ENCODE results near the gene LOXL4.

LOXL4 gene

GRCh38 chr10:98306501-98306900 lies 38.5 kb upstream of the LOXL4 start:
- ATAC-seq (replicated peaks; ENCODE audit: extremely low read depth, poor library complexity, severe bottlenecking) (no peak), DNase-seq (ENCODE audit: low spot score in 2 of 2) (no peak)
- no peak overlapping the region for H3K27ac Mint-ChIP-seq (ENCODE audit: low read depth)

DNA sequence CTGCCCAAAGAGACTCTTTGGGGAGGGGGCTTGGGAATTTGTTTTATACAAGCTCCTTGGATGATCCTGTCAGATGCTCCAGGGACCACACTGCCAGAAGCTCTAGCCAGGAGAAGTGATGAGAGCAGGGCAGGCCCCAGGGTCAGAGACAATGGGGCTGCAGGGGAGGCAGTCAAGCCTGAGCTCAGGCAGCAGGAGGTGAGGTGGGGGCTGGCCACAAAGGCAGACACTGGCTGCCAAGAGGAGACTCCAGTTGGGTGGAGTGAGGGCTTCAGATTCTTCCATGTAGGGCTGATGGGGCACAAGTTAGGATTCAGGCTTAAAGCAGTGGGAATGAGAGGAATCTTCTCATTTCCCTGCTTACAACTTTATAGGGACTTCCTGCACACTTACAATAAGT lies 35.6 kb upstream of the LOXL4 start:
- peaks cover 1% of the 10 kb centered on the region for H3K36me3 Mint-ChIP-seq (ENCODE audit: insufficient read depth)
- peaks cover 64% of the 10 kb centered on the region for H3K27me3 Mint-ChIP-seq
- H3K9me3 Mint-ChIP-seq = no peaks in the 10 kb centered on the region
- DNase-seq (ENCODE audit: low spot score in 2 of 2) = no peak
- H3K27ac Mint-ChIP-seq (ENCODE audit: low read depth) = no peak overlapping the region
- no peak for ATAC-seq (replicated peaks; ENCODE audit: extremely low read depth, poor library complexity, severe bottlenecking)
- H3K4me1 Mint-ChIP-seq = no peaks in the 10 kb centered on the region
- H3K4me3 Mint-ChIP-seq = no peak overlapping the region

More at GRCh38 chr10:98306501-98306900, 38.5 kb upstream of the LOXL4 start:
- Mint-ChIP-seq H3K4me3 (no peak overlapping the region), H3K9me3 (no peaks in the 10 kb centered on the region), H3K36me3 (ENCODE audit: insufficient read depth) (no peaks in the 10 kb centered on the region), H3K4me1 (peaks cover 8% of the 10 kb centered on the region), H3K27me3 (peaks cover 64% of the 10 kb centered on the region)

- DNase-seq (ENCODE audit: low spot score in 2 of 2) = no peak
- no peaks in the 10 kb centered on the region for H3K4me1 Mint-ChIP-seq
- H3K36me3 Mint-ChIP-seq (ENCODE audit: insufficient read depth) = peaks cover 1% of the 10 kb centered on the region
- no peak for ATAC-seq (replicated peaks; ENCODE audit: extremely low read depth, poor library complexity, severe bottlenecking)
- no peaks in the 10 kb centered on the region for H3K9me3 Mint-ChIP-seq
- no peak overlapping the region for H3K4me3 Mint-ChIP-seq
- H3K27ac Mint-ChIP-seq (ENCODE audit: low read depth) = no peak overlapping the region
- H3K27me3 Mint-ChIP-seq = peaks cover 65% of the 10 kb centered on the region
Measured at GRCh38 chr10:98302741-98303365, 34.9 kb upstream of the LOXL4 start.

DNA sequence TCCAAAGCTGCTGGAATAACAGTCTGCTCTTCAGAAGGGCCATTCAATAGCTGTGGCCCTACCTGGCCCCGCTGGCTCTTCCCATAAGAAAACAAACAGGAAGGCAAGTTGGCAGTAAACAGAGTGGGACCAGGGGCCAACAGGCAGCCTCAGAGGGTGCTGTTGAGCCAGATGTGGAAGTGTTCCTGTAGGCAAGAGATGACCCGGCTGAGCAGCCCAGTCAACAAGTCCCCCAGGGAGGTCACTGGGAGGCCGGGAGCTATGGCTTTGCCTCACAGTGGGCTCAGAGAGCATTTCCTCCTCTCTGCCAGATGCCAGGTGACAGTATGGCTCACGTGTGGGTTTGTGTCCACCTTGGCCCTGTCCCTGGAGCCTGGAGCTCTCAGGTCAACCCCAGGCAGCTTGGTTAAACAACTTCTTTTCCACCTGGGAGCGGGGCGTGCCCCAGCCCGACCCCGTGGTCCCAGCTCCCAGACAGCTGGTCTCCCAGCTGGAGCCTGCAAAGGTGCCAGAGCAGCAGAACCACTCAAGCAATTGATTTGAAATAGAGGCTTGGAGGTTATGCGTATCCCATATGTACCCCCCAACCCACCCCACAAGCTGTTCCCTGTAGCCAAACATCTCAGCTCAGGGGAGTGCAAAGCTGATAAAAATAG lies 33.8 kb upstream of the LOXL4 start:
- Mint-ChIP-seq H3K27ac (ENCODE audit: low read depth) (no peak overlapping the region), H3K27me3 (peaks cover 71% of the 10 kb centered on the region), H3K36me3 (ENCODE audit: insufficient read depth) (peaks cover 1% of the 10 kb centered on the region), H3K9me3 (no peaks in the 10 kb centered on the region), H3K4me3 (no peak overlapping the region), H3K4me1 (no peaks in the 10 kb centered on the region)
- ATAC-seq (replicated peaks; ENCODE audit: extremely low read depth, poor library complexity, severe bottlenecking) (no peak), DNase-seq (ENCODE audit: low spot score in 2 of 2) (no peak)

DNA sequence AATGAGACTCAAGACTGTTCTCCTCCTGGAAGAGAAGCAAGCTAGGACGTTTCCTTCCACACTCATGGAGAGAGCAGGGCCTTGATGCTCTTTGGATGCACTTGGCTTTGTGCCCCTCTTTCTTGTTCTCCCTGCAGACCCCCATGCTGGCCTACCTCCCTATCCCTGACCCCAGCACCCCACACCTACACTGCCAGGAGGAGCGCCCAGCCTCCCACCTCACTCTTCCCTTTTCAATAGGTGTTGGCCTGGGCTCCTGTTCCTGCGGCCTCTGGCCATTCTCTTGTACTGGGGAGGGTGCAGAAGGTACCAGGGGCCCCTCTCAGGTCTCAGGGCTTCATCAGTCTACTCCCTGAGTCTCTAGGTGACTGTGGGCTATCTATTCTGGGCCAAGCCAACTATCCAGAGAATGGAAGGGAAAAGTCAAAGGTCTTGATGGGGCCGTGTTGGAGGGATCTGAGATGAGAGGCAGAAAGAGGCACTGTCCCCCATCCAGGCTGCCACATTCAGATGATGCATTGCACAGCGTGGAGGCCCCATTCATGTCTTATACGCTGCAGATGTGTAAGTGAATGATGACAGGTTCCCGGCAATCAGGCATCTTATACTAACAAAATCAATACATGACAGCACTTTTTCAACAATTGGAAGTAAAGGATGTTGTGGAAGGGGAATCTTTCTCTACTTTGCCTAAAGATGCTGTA lies 32.7 kb upstream of the LOXL4 start:
- no peak overlapping the region for H3K27ac Mint-ChIP-seq (ENCODE audit: low read depth)
- peaks cover 3% of the 10 kb centered on the region for H3K4me1 Mint-ChIP-seq
- ATAC-seq (replicated peaks; ENCODE audit: extremely low read depth, poor library complexity, severe bottlenecking) = no peak
- H3K4me3 Mint-ChIP-seq = no peak overlapping the region
- H3K36me3 Mint-ChIP-seq (ENCODE audit: insufficient read depth) = peaks cover 1% of the 10 kb centered on the region
- no peaks in the 10 kb centered on the region for H3K9me3 Mint-ChIP-seq
- peaks cover 77% of the 10 kb centered on the region for H3K27me3 Mint-ChIP-seq
- no peak for DNase-seq (ENCODE audit: low spot score in 2 of 2)

- Mint-ChIP-seq H3K27me3 (peaks cover 71% of the 10 kb centered on the region), H3K36me3 (ENCODE audit: insufficient read depth) (peaks cover 1% of the 10 kb centered on the region), H3K27ac (ENCODE audit: low read depth) (no peak overlapping the region), H3K9me3 (no peaks in the 10 kb centered on the region), H3K4me3 (no peak overlapping the region), H3K4me1 (peaks cover 9% of the 10 kb centered on the region)
- ATAC-seq (replicated peaks; ENCODE audit: extremely low read depth, poor library complexity, severe bottlenecking) = no peak
- DNase-seq (ENCODE audit: low spot score in 2 of 2) = no peak
Measured at GRCh38 chr10:98299341-98299740, 31.3 kb upstream of the LOXL4 start.

- DNase-seq (ENCODE audit: low spot score in 2 of 2) (no peak), ATAC-seq (replicated peaks; ENCODE audit: extremely low read depth, poor library complexity, severe bottlenecking) (no peak)
- peaks cover 46% of the 10 kb centered on the region for H3K27me3 Mint-ChIP-seq
- peaks cover 1% of the 10 kb centered on the region for H3K36me3 Mint-ChIP-seq (ENCODE audit: insufficient read depth)
- no peak overlapping the region for H3K27ac Mint-ChIP-seq (ENCODE audit: low read depth)
- H3K4me1 Mint-ChIP-seq = peaks cover 9% of the 10 kb centered on the region
- H3K4me3 Mint-ChIP-seq = no peak overlapping the region
- H3K9me3 Mint-ChIP-seq = no peaks in the 10 kb centered on the region
Measured at GRCh38 chr10:98296524-98296923, 28.5 kb upstream of the LOXL4 start.

DNA sequence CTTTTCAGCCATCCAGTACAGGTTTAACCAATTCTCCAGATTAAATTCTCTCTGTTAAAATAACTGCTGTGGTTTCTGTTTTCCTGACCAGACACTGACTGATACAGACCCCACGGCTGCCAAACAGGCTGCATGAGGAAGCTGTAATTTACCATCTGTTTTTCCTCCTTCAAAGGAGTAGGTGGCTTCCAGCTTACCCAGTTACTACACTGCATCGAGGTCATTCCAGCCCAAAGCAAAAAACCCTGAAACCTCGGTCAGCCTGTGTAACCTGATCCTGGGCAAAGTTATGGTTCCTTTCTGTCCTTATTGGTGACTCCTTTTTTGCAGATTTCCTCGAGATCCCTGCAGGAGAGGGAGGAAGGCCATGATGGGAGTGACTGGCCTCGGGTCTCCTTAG lies 27.9 kb upstream of the LOXL4 start:
- H3K9me3 Mint-ChIP-seq = no peaks in the 10 kb centered on the region
- no peak overlapping the region for H3K27ac Mint-ChIP-seq (ENCODE audit: low read depth)
- H3K4me3 Mint-ChIP-seq = no peak overlapping the region
- peaks cover 1% of the 10 kb centered on the region for H3K36me3 Mint-ChIP-seq (ENCODE audit: insufficient read depth)
- H3K4me1 Mint-ChIP-seq = peaks cover 9% of the 10 kb centered on the region
- no peak for ATAC-seq (replicated peaks; ENCODE audit: extremely low read depth, poor library complexity, severe bottlenecking)
- peaks cover 40% of the 10 kb centered on the region for H3K27me3 Mint-ChIP-seq
- no peak for DNase-seq (ENCODE audit: low spot score in 2 of 2)

DNA sequence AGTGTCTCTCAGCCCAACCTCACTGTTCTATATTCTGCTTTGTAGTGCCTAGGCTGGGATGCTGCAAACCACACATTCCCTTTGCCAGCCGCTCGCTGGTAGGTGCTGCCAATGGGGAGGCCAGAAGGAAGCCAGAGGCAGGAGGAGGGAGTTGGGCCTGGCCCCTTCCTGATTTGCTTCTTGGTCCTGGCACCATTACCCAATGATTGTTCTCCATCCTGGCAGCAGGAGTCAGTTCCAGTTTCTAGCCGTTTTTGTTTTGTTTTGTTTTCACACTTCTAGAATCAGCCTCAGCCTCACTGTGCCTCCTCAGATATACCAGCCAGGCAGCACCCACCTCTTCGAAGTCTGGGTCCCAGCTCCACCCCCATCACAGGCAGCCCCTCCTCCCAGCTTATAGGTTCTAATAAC lies 27.4 kb upstream of the LOXL4 start:
- ATAC-seq (replicated peaks; ENCODE audit: extremely low read depth, poor library complexity, severe bottlenecking) (peak; percentile 19), DNase-seq (ENCODE audit: low spot score in 2 of 2) (no peak)
- Mint-ChIP-seq H3K36me3 (ENCODE audit: insufficient read depth) (peaks cover 1% of the 10 kb centered on the region), H3K4me3 (no peak overlapping the region), H3K9me3 (no peaks in the 10 kb centered on the region), H3K27ac (ENCODE audit: low read depth) (peak overlapping the region; percentile 46), H3K4me1 (peaks cover 9% of the 10 kb centered on the region), H3K27me3 (peaks cover 35% of the 10 kb centered on the region)

- ATAC-seq (replicated peaks; ENCODE audit: extremely low read depth, poor library complexity, severe bottlenecking) = no peak
- peaks cover 24% of the 10 kb centered on the region for H3K27me3 Mint-ChIP-seq
- no peak overlapping the region for H3K4me3 Mint-ChIP-seq
- H3K27ac Mint-ChIP-seq (ENCODE audit: low read depth) = no peak overlapping the region
- H3K36me3 Mint-ChIP-seq (ENCODE audit: insufficient read depth) = peaks cover under 1% of the 10 kb centered on the region
- DNase-seq (ENCODE audit: low spot score in 2 of 2) = no peak
- peaks cover 9% of the 10 kb centered on the region for H3K4me1 Mint-ChIP-seq
- H3K9me3 Mint-ChIP-seq = no peaks in the 10 kb centered on the region
Measured at GRCh38 chr10:98294270-98294627, 26.3 kb upstream of the LOXL4 start.

DNA sequence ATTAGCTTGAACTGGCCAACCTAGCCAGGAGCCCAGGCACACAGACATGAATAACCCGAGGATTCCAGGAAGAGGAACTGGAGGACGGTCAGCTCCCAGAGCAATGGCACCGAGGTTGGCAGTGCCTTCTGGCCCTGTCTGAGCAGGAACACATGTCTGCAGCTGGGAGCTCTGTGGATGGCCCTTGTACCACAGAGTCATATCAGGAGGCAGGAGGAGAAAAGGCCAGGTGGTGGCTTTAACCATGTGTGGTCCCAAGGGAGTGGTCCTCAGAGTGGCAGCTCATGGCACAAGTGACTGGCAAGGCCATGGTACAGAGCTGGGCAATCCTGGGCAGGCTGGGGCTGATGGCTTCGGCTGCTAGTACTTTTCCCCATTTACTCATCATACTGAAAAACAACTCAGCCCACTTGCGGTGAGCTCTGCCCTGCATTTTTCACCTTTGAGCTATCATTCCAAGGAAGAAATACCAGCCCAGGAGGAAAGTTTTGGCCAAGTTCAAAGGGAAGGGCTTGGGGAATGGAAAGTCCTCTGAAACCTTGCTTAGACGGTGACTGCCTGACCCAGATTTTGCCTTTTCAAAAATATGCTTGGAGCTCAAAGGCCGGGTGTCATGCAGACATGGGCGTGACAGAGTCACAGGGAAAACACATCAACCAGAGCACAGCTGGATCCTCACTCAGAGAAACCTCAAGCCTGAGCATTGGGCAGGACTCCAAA lies 25.7 kb upstream of the LOXL4 start:
- Mint-ChIP-seq H3K27ac (ENCODE audit: low read depth) (no peak overlapping the region), H3K27me3 (peaks cover 21% of the 10 kb centered on the region)
- ATAC-seq (replicated peaks; ENCODE audit: extremely low read depth, poor library complexity, severe bottlenecking) = no peak

DNA sequence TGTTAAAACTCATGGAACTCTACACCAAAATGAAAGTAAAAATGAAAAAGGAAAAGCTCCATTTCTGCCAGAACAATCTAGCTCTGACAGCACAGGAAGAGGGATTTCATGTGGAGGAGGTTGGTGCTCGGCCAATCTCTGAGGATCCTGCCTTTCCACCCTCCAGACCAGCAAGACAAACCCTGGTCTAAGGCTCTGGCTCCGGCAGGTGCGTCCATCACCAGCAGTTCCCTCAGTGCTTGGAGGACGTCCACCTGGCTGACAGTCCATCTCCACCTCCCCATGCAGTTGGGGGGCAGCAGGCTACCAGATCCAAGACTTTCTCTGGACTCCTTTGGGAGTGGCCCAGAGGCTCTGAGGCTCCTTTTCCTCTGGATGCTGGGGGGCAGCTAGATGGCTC lies 25.0 kb upstream of the LOXL4 start:
- Mint-ChIP-seq H3K9me3 (no peaks in the 10 kb centered on the region), H3K27me3 (peaks cover 13% of the 10 kb centered on the region), H3K4me3 (no peak overlapping the region), H3K4me1 (peaks cover 9% of the 10 kb centered on the region), H3K27ac (ENCODE audit: low read depth) (no peak overlapping the region), H3K36me3 (ENCODE audit: insufficient read depth) (no peaks in the 10 kb centered on the region)
- no peak for DNase-seq (ENCODE audit: low spot score in 2 of 2)
- no peak for ATAC-seq (replicated peaks; ENCODE audit: extremely low read depth, poor library complexity, severe bottlenecking)

More for the DNA sequence above, 25.7 kb upstream of the LOXL4 start:
- Mint-ChIP-seq H3K9me3 (no peaks in the 10 kb centered on the region), H3K36me3 (ENCODE audit: insufficient read depth) (no peaks in the 10 kb centered on the region), H3K4me3 (no peak overlapping the region), H3K4me1 (peaks cover 9% of the 10 kb centered on the region)
- DNase-seq (ENCODE audit: low spot score in 2 of 2) = no peak

Data from central memory CD8-positive, alpha-beta T cell (primary cell).